K562 (cell line): ENCODE measurements around the gene TOMT. TPM values are rescaled to one million over a fixed set of nuclear protein-coding genes. Genes with fewer than 3 reads are reported as not detected.

Experiments used
- ATF6 ChIP-seq: sonication (generic); formaldehyde crosslinking; IDR thresholded peaks from 2 replicates; pipeline ENCODE4 v1.4.0; 2020; ENCODE audit warnings: mild to moderate bottlenecking, missing genetic modification reagents
- BRD4 ChIP-seq: fragments of 200-600 bp; sonication (generic); IDR thresholded peaks from 2 replicates; pipeline ENCODE4 v1.6.1; 2017; ENCODE audit warnings: inconsistent platforms
- BRF2 ChIP-seq: IDR thresholded peaks from 3 replicates; pipeline ENCODE4 v1.6.1; 2011; ENCODE audit warnings: borderline replicate concordance, mild to moderate bottlenecking; ENCODE audit not compliant: insufficient read length, insufficient read depth
- CBFB ChIP-seq: sonication (generic); formaldehyde crosslinking; IDR thresholded peaks from 2 replicates; pipeline ENCODE4 v1.4.0; 2020; ENCODE audit warnings: mild to moderate bottlenecking, missing genetic modification reagents
- CBX8 ChIP-seq: fragments of 200-600 bp; sonication (generic); IDR thresholded peaks from 2 replicates; pipeline ENCODE4 v1.6.1; 2012; ENCODE audit warnings: borderline replicate concordance, mixed run types, low read depth, mild to moderate bottlenecking, moderate library complexity, mixed read lengths, low read length, control low read depth, inconsistent platforms; ENCODE audit not compliant: poor library complexity, severe bottlenecking; ENCODE audit errors: extremely low read depth
- JUNB ChIP-seq: fragments of 450-650 bp; formaldehyde crosslinking; conservative IDR thresholded peaks from 2 replicates; pipeline ENCODE4 v1.4.0; 2020; ENCODE audit warnings: mild to moderate bottlenecking
- LCOR ChIP-seq: sonication (generic); formaldehyde crosslinking; IDR thresholded peaks from 2 replicates; pipeline ENCODE4 v1.8.0; 2022; ENCODE audit warnings: mild to moderate bottlenecking, missing genetic modification reagents
- MTA1 ChIP-seq: fragments of 450-650 bp; IDR thresholded peaks from 2 replicates; pipeline ENCODE4 v1.6.1; 2017; ENCODE audit warnings: borderline replicate concordance
- RUNX1 ChIP-seq: sonication (generic); IDR thresholded peaks from 2 replicates; pipeline ENCODE4 v1.6.1; 2016; ENCODE audit warnings: antibody characterized with exemption, low read depth
- U2AF2 ChIP-seq: fragments of 200-400 bp; formaldehyde crosslinking; optimal IDR thresholded peaks from 2 replicates; pipeline ENCODE3; 2017; ENCODE audit warnings: low read depth, mild to moderate bottlenecking, low read length
- ZBTB1 ChIP-seq: sonication (generic); formaldehyde crosslinking; IDR thresholded peaks from 2 replicates; pipeline ENCODE4 v1.8.1; 2023; ENCODE audit warnings: missing genetic modification reagents, low read depth, mild to moderate bottlenecking, borderline replicate concordance
- ZFX ChIP-seq: sonication (generic); formaldehyde crosslinking; IDR thresholded peaks from 2 replicates; pipeline ENCODE4 v1.8.0; 2022; ENCODE audit warnings: mild to moderate bottlenecking, missing genetic modification reagents, moderate library complexity
- ZNF12 ChIP-seq: sonication (generic); formaldehyde crosslinking; IDR thresholded peaks from 2 replicates; pipeline ENCODE4 v1.4.0; 2020; ENCODE audit warnings: mild to moderate bottlenecking, missing genetic modification reagents
- polyA plus RNA-seq, 8 experiments: library from polyadenylated mRNA; depleted of rRNA in 4 of 8; stranded (reverse) in 5 of 8; unstranded in 3 of 8; fragments of >200 nt; fragmentation: Nextera tagmentation in 2 of 8; fragmentation: Illumina TruSeq in 1 of 8; extraction: Ambion mirVana in 2 of 8; extraction: Trizol in 1 of 8; gene quantifications; 2 replicates each; pipeline versions ENCODE4 v1.2.1 to v1.2.3, GENCODE V29; 2011 to 2014; ENCODE audit warnings: inconsistent platforms in 1 of 8, missing spikeins in 1 of 8
- total RNA-seq, 7 experiments: library from RNA; depleted of rRNA in 6 of 7; stranded (reverse); fragments of >200 nt in 6 of 7; fragmentation: Illumina TruSeq in 2 of 7; extraction: Trizol in 2 of 7; gene quantifications; 2 replicates each; pipeline versions ENCODE4 v1.2.1 to v1.2.3, GENCODE V29; 2011 to 2021; ENCODE audit warnings: low replicate concordance in 1 of 7
- TF ChIP-seq, protein P1 (sequence below): fragments of 250-450 bp; sonication (Bioruptor Pico); IDR thresholded peaks from 2 replicates; pipeline ENCODE4 v1.8.0; 2021; ENCODE audit warnings: moderate library complexity, mild to moderate bottlenecking, inconsistent platforms
- TF ChIP-seq, protein P2 (sequence below): fragments of 450-650 bp; formaldehyde crosslinking; IDR thresholded peaks from 2 replicates; pipeline ENCODE4 v1.4.0; 2020; ENCODE audit warnings: mild to moderate bottlenecking
- TF ChIP-seq, protein P3 (sequence below): fragments of 450-650 bp; IDR thresholded peaks from 2 replicates; pipeline ENCODE4 v1.6.1; 2018; ENCODE audit not compliant: partially characterized antibody

Gene TOMT
- total and polyA plus RNA-seq, 9 of the 15 experiments (the other 6 are each of a cell fraction or from before 2014, with no cell fraction given): not detected

GRCh38 chr11:72112978-72113808 is 7.5 kb downstream of the TOMT start (continued):
- TF ChIP-seq, protein P1, sequence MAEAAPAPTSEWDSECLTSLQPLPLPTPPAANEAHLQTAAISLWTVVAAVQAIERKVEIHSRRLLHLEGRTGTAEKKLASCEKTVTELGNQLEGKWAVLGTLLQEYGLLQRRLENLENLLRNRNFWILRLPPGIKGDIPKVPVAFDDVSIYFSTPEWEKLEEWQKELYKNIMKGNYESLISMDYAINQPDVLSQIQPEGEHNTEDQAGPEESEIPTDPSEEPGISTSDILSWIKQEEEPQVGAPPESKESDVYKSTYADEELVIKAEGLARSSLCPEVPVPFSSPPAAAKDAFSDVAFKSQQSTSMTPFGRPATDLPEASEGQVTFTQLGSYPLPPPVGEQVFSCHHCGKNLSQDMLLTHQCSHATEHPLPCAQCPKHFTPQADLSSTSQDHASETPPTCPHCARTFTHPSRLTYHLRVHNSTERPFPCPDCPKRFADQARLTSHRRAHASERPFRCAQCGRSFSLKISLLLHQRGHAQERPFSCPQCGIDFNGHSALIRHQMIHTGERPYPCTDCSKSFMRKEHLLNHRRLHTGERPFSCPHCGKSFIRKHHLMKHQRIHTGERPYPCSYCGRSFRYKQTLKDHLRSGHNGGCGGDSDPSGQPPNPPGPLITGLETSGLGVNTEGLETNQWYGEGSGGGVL (CRISPR knock-in tag): no peak
- TF ChIP-seq, protein P2, sequence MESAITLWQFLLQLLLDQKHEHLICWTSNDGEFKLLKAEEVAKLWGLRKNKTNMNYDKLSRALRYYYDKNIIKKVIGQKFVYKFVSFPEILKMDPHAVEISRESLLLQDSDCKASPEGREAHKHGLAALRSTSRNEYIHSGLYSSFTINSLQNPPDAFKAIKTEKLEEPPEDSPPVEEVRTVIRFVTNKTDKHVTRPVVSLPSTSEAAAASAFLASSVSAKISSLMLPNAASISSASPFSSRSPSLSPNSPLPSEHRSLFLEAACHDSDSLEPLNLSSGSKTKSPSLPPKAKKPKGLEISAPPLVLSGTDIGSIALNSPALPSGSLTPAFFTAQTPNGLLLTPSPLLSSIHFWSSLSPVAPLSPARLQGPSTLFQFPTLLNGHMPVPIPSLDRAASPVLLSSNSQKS (CRISPR knock-in tag): no peak
- TF ChIP-seq CBFB (CRISPR knock-in tag) (no peak), ZNF12 (CRISPR knock-in tag) (peak; percentile 63; the same call in 1 of the 2 replicates), LCOR (CRISPR knock-in tag) (no peak), ATF6 (CRISPR knock-in tag) (0 out of 2 replicates have a peak, but pooled peaks have one; percentile 20), RUNX1 (no peak), BRF2 (no peak), BRD4 (peak; percentile 79), MTA1 (no peak), CBX8 (no peak), ZBTB1 (CRISPR knock-in tag) (no peak), JUNB (CRISPR knock-in tag) (no peak), U2AF2 (no peak), ZFX (CRISPR knock-in tag) (peak; percentile 85)
- TF ChIP-seq, protein P3, sequence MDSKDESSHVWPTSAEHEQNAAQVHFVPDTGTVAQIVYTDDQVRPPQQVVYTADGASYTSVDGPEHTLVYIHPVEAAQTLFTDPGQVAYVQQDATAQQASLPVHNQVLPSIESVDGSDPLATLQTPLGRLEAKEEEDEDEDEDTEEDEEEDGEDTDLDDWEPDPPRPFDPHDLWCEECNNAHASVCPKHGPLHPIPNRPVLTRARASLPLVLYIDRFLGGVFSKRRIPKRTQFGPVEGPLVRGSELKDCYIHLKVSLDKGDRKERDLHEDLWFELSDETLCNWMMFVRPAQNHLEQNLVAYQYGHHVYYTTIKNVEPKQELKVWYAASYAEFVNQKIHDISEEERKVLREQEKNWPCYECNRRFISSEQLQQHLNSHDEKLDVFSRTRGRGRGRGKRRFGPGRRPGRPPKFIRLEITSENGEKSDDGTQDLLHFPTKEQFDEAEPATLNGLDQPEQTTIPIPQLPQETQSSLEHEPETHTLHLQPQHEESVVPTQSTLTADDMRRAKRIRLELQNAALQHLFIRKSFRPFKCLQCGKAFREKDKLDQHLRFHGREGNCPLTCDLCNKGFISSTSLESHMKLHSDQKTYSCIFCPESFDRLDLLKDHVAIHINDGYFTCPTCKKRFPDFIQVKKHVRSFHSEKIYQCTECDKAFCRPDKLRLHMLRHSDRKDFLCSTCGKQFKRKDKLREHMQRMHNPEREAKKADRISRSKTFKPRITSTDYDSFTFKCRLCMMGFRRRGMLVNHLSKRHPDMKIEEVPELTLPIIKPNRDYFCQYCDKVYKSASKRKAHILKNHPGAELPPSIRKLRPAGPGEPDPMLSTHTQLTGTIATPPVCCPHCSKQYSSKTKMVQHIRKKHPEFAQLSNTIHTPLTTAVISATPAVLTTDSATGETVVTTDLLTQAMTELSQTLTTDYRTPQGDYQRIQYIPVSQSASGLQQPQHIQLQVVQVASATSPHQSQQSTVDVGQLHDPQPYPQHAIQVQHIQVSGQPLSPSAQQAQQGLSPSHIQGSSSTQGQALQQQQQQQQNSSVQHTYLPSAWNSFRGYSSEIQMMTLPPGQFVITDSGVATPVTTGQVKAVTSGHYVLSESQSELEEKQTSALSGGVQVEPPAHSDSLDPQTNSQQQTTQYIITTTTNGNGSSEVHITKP: no peak
